ENCODE results near the gene GAK. TPM values are rescaled to one million over a fixed set of nuclear protein-coding genes. Genes with fewer than 3 reads are reported as not detected.

The GAK gene
- total RNA-seq, 1 experiment from 2014 or later: 117 TPM

- no peaks in the 10 kb centered on the region for H3K9me2 ChIP-seq (replicated peaks; ENCODE audit: low read length)
- no peaks in the 10 kb centered on the region for H3K27me3 ChIP-seq (ENCODE audit: low read length)
- ChIA-PET POLR2A (ENCODE audit: unreplicated experiment) (no interaction called here), CTCF (no interaction called here)
- no peaks in the 10 kb centered on the region for H3K4me1 ChIP-seq (ENCODE audit: insufficient read depth, low read length)
- ATAC-seq (no peak), DNase-seq (no peak)
- TF ChIP-seq EZH2phosphoT487 (IDR thresholded peaks at IDR 0.05; ENCODE audit: borderline replicate concordance, low read length): no peak
- no peak for TF ChIP-seq EZH2 (IDR thresholded peaks at IDR 0.05; ENCODE audit: low read length, unreplicated experiment)
- TF ChIP-seq CTCF (conservative IDR thresholded peaks at IDR 0.05; ENCODE audit: low read depth, low read length): no peak
- H2AFZ ChIP-seq (ENCODE audit: low read length): no peak overlapping the region
- H3K36me3 ChIP-seq (ENCODE audit: low read depth, low read length): no peaks in the 10 kb centered on the region
- intact Hi-C loops (cut with micrococcal nuclease): no loop called here
- no peaks in the 10 kb centered on the region for H3F3A ChIP-seq (ENCODE audit: low read length, unreplicated experiment)
- H4K20me1 ChIP-seq (ENCODE audit: low read length): no peaks in the 10 kb centered on the region
- BruUV-seq (replicated peaks): no TSS peak
- no peak overlapping the region for H3K9ac ChIP-seq (ENCODE audit: low read length)
- H3K4me2 ChIP-seq (ENCODE audit: low read length): no peak overlapping the region
- no peak overlapping the region for H3K27ac ChIP-seq (ENCODE audit: low read length)
- H3K79me2 ChIP-seq (ENCODE audit: low read length): no peaks in the 10 kb centered on the region
- no peaks in the 10 kb centered on the region for H3K9me3 ChIP-seq (ENCODE audit: low read length)
- H3K4me3 ChIP-seq (ENCODE audit: low read length): no peak overlapping the region
These were observed 25.6 kb downstream of the GAK start for GRCh38 chr4:906339-907102.

GRCh38 chr4:905485-906338 lies 26.4 kb downstream of the GAK start:
- Histone ChIP-seq H3K4me2 (ENCODE audit: low read length) (no peak overlapping the region), H3K36me3 (ENCODE audit: low read depth, low read length) (no peaks in the 10 kb centered on the region), H3K9ac (ENCODE audit: low read length) (no peak overlapping the region), H4K20me1 (ENCODE audit: low read length) (no peaks in the 10 kb centered on the region), H3K27me3 (ENCODE audit: low read length) (no peaks in the 10 kb centered on the region), H3K9me2 (replicated peaks; ENCODE audit: low read length) (no peaks in the 10 kb centered on the region), H3K79me2 (ENCODE audit: low read length) (no peaks in the 10 kb centered on the region), H3K27ac (ENCODE audit: low read length) (no peak overlapping the region), H2AFZ (ENCODE audit: low read length) (no peak overlapping the region), H3K9me3 (ENCODE audit: low read length) (no peaks in the 10 kb centered on the region), H3K4me3 (ENCODE audit: low read length) (no peak overlapping the region), H3K4me1 (ENCODE audit: insufficient read depth, low read length) (no peaks in the 10 kb centered on the region), H3F3A (ENCODE audit: low read length, unreplicated experiment) (no peaks in the 10 kb centered on the region)
- DNase-seq (no peak), ATAC-seq (no peak)
- BruUV-seq (replicated peaks): no TSS peak
- TF ChIP-seq CTCF (conservative IDR thresholded peaks at IDR 0.05; ENCODE audit: low read depth, low read length) (no peak), EZH2phosphoT487 (IDR thresholded peaks at IDR 0.05; ENCODE audit: borderline replicate concordance, low read length) (no peak), EZH2 (IDR thresholded peaks at IDR 0.05; ENCODE audit: low read length, unreplicated experiment) (no peak)
- CTCF ChIA-PET: no interaction called here
- POLR2A ChIA-PET (ENCODE audit: unreplicated experiment): no interaction called here
- intact Hi-C loops (cut with micrococcal nuclease): no loop called here
